Measurements from ENCODE around the gene ECT2L. TPM values are rescaled to one million over a fixed set of nuclear protein-coding genes. Genes with fewer than 3 reads are reported as not detected.

The ECT2L gene
- total and polyA plus RNA-seq, 2 of the 13 experiments (the other 11 are each of a cell fraction or from before 2014, with no cell fraction given) = 0.12 TPM; not detected in 1

DNA sequence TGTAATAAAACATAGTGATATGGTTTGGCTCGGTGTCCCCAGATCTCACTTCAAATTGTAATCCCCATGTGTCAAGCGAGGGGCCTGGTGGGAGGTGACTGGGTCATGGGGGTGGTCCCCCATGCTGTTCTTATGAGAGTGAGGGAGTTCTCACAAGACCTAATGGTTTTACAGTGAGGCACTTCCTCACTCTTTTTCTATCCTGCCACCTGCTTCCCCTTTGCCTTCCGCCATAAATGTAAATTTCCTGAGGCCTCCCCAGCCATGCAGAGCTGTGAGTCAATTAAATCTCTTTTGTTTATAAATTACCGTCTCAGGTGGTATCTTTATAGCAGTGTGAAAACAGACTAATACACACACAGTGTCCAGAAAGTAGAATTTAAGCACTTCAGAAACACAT, 113.6 kb downstream of the ECT2L start:
- Histone ChIP-seq H3K79me2 (ENCODE audit: insufficient read depth, low read length) (no peaks in the 10 kb centered on the region), H3K4me2 (ENCODE audit: low read depth, low read length) (no peak overlapping the region), H3K27me3 (ENCODE audit: control insufficient read depth in 1 of 2, insufficient read depth in 2 of 2, low read length in 2 of 2) (no peaks in the 10 kb centered on the region), H3K4me3 (replicated peaks in 1 of 3; ENCODE audit: insufficient read depth in 1 of 3, low read depth in 2 of 3, low read length in 3 of 3) (no peak overlapping the region), H3K9me3 (ENCODE audit: low read length) (no peaks in the 10 kb centered on the region), H4K20me1 (ENCODE audit: insufficient read depth, low read length) (no peaks in the 10 kb centered on the region), H3K9ac (ENCODE audit: insufficient read depth, low read depth, low read length) (no peak overlapping the region), H3K27ac (ENCODE audit: extremely low read length, insufficient read depth, low read length) (no peak overlapping the region), H3K36me3 (replicated peaks in 1 of 2; ENCODE audit: control insufficient read depth in 1 of 2, insufficient read depth in 2 of 2, low read length in 2 of 2) (peaks cover 12 to 62% of the 10 kb centered on the region in 2 experiments; a peak in 4 of 5 replicates), H3K4me1 (ENCODE audit: insufficient read depth, low read length) (no peaks in the 10 kb centered on the region), H2AFZ (ENCODE audit: low read length) (no peak overlapping the region)
- ChIA-PET CTCF (ENCODE audit: low intra/inter-chr PET ratio, low total read pairs) (no interaction called here), POLR2A (no interaction called here)
- FAIRE-seq (no peak), DNase-seq (ENCODE audit: low spot score) (no peak), ATAC-seq (no peak)
- BruUV-seq (replicated peaks) = no TSS peak
- in situ Hi-C loops (cut with HindIII; ENCODE audit: extremely low pct_ligation_motif_present, low pct_unique_long_range_greater_than_20kb) (no loop called here), intact Hi-C loops (cut with micrococcal nuclease; ENCODE audit: unreplicated experiment) (no loop called here)
- TF ChIP-seq, protein P1, sequence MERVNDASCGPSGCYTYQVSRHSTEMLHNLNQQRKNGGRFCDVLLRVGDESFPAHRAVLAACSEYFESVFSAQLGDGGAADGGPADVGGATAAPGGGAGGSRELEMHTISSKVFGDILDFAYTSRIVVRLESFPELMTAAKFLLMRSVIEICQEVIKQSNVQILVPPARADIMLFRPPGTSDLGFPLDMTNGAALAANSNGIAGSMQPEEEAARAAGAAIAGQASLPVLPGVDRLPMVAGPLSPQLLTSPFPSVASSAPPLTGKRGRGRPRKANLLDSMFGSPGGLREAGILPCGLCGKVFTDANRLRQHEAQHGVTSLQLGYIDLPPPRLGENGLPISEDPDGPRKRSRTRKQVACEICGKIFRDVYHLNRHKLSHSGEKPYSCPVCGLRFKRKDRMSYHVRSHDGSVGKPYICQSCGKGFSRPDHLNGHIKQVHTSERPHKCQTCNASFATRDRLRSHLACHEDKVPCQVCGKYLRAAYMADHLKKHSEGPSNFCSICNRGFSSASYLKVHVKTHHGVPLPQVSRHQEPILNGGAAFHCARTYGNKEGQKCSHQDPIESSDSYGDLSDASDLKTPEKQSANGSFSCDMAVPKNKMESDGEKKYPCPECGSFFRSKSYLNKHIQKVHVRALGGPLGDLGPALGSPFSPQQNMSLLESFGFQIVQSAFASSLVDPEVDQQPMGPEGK (CRISPR knock-in tag; IDR thresholded peaks at IDR 0.05) = no peak
- TF ChIP-seq KLF15 (CRISPR knock-in tag; IDR thresholded peaks at IDR 0.05; ENCODE audit: borderline replicate concordance) = no peak
- TF ChIP-seq MTA3 (CRISPR knock-in tag; IDR thresholded peaks at IDR 0.05) = no peak
- no peak for TF ChIP-seq CAMTA2 (CRISPR knock-in tag; IDR thresholded peaks at IDR 0.05; ENCODE audit: borderline replicate concordance)
- TF ChIP-seq CBX5 (CRISPR knock-in tag; IDR thresholded peaks at IDR 0.05; ENCODE audit: borderline replicate concordance) = no peak
- no peak for TF ChIP-seq MBNL3 (CRISPR knock-in tag; conservative IDR thresholded peaks at IDR 0.05)
- TF ChIP-seq, protein P2, sequence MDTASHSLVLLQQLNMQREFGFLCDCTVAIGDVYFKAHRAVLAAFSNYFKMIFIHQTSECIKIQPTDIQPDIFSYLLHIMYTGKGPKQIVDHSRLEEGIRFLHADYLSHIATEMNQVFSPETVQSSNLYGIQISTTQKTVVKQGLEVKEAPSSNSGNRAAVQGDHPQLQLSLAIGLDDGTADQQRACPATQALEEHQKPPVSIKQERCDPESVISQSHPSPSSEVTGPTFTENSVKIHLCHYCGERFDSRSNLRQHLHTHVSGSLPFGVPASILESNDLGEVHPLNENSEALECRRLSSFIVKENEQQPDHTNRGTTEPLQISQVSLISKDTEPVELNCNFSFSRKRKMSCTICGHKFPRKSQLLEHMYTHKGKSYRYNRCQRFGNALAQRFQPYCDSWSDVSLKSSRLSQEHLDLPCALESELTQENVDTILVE (CRISPR knock-in tag; IDR thresholded peaks at IDR 0.05) = no peak
- TF ChIP-seq ZFP41 (CRISPR knock-in tag; IDR thresholded peaks at IDR 0.05; ENCODE audit: borderline replicate concordance) = no peak
- no peak for TF ChIP-seq NCOA1 (CRISPR knock-in tag; IDR thresholded peaks at IDR 0.05)
- no peak for TF ChIP-seq NR3C1 (CRISPR knock-in tag; IDR thresholded peaks at IDR 0.05)
- no peak for TF ChIP-seq ARHGAP35 (CRISPR knock-in tag; IDR thresholded peaks at IDR 0.05; ENCODE audit: borderline replicate concordance)
- no peak for TF ChIP-seq SIX1 (CRISPR knock-in tag; IDR thresholded peaks at IDR 0.05; ENCODE audit: borderline replicate concordance)
- no peak for TF ChIP-seq EZH2 (conservative IDR thresholded peaks at IDR 0.05; ENCODE audit: low read depth, low read length)
- 74% methylated on average over 4 of the region's 4 CpGs for WGBS (ENCODE audit: low lambda C conversion rate)
